Smooth muscle cell (in vitro differentiated cells): ENCODE measurements around the gene PTPRD. TPM values are rescaled to one million over a fixed set of nuclear protein-coding genes. Genes with fewer than 3 reads are reported as not detected.

Experiments used
- DNase-seq: peaks from one replicate; lab custom pipeline; 2025; ENCODE audit not compliant: unreplicated experiment; lab: John Stamatoyannopoulos, UW
- H2AFZ ChIP-seq: fragments of 200-600 bp; sonication (generic); 2 replicates; pipeline ENCODE4 v1.6.0; 2016; ENCODE audit warnings: antibody characterized with exemption, low read depth, mild to moderate bottlenecking
- H3F3A ChIP-seq: fragments of 200-600 bp; sonication (generic); 2 replicates; pipeline ENCODE4 v1.6.0; 2017; ENCODE audit warnings: antibody characterized with exemption, low read depth
- H3K27ac ChIP-seq: fragments of 200-600 bp; sonication (generic); 2 replicates; pipeline ENCODE4 v1.5.1; 2016; ENCODE audit warnings: low read depth, mild to moderate bottlenecking
- H3K27me3 ChIP-seq: fragments of 200-600 bp; sonication (generic); 2 replicates; pipeline ENCODE4 v1.6.1; 2016; ENCODE audit warnings: low read depth, mild to moderate bottlenecking
- H3K36me3 ChIP-seq: fragments of 200-600 bp; sonication (generic); 2 replicates; pipeline ENCODE4 v1.5.1; 2016; ENCODE audit warnings: low read depth
- H3K4me1 ChIP-seq: fragments of 200-600 bp; sonication (generic); 2 replicates; pipeline ENCODE4 v1.5.1; 2016; ENCODE audit warnings: low read depth
- H3K4me2 ChIP-seq: fragments of 200-600 bp; sonication (generic); 2 replicates; pipeline ENCODE4 v1.6.0; 2016; ENCODE audit warnings: mild to moderate bottlenecking
- H3K4me3 ChIP-seq: fragments of 200-600 bp; sonication (generic); 2 replicates; pipeline ENCODE4 v1.5.1; 2016; ENCODE audit warnings: mild to moderate bottlenecking
- H3K79me2 ChIP-seq: fragments of 200-600 bp; sonication (generic); 2 replicates; pipeline ENCODE4 v1.6.0; 2016; ENCODE audit warnings: low read depth, mild to moderate bottlenecking
- H3K9ac ChIP-seq: fragments of 200-600 bp; sonication (generic); 2 replicates; pipeline ENCODE4 v1.6.0; 2016; ENCODE audit warnings: low read depth
- H3K9me3 ChIP-seq: fragments of 200-600 bp; sonication (generic); replicated peaks from 2 replicates; pipeline ENCODE4 v1.5.1; 2016; ENCODE audit warnings: low read depth
- H4K20me1 ChIP-seq: fragments of 200-600 bp; sonication (generic); 2 replicates; pipeline ENCODE4 v1.6.0; 2016; ENCODE audit warnings: low read depth
- CTCF ChIP-seq: fragments of 200-600 bp; sonication (generic); IDR thresholded peaks from 2 replicates; pipeline ENCODE4 v1.5.1; 2017; ENCODE audit warnings: borderline replicate concordance, mild to moderate bottlenecking, antibody characterized with exemption; ENCODE audit not compliant: insufficient read depth, poor library complexity, severe bottlenecking
- WGBS: methylation state at CpG from one replicate; pipeline ENCODE4 v1.1.7; 2016; ENCODE audit warnings: low lambda C conversion rate; 5-methylcytosine and 5-hydroxymethylcytosine counted together
- polyA plus RNA-seq: library from polyadenylated mRNA; unstranded; fragments of >200 nt; fragmentation: Nextera tagmentation; extraction: Ambion mirVana; gene quantifications from 2 replicates; pipeline ENCODE4 v1.2.1, GENCODE V29; 2016
- total RNA-seq: library from RNA; depleted of rRNA; stranded (reverse); fragments of >200 nt; gene quantifications from 2 replicates; pipeline ENCODE4 v1.2.3, GENCODE V29; 2014

The PTPRD gene
- total and polyA plus RNA-seq, 2 experiments from 2014 or later, result 6.5 to 61.0 TPM

GRCh38 chr9:8332331-8332650 lies 2280.5 kb downstream of the PTPRD start:
- no peaks in the 10 kb centered on the region for H3K27me3 ChIP-seq
- H4K20me1 ChIP-seq, result no peaks in the 10 kb centered on the region
- no peaks in the 10 kb centered on the region for H3K36me3 ChIP-seq
- H3K9ac ChIP-seq, result no peak overlapping the region
- H3K9me3 ChIP-seq, result no peaks in the 10 kb centered on the region
- H3K27ac ChIP-seq, result peak overlapping the region; percentile 34
- 25% methylated on average over 2 of the region's 2 CpGs for WGBS
- H3F3A ChIP-seq, result no peaks in the 10 kb centered on the region
- no peak for DNase-seq
- H2AFZ ChIP-seq, result no peak overlapping the region
- H3K79me2 ChIP-seq, result no peaks in the 10 kb centered on the region
- no peak overlapping the region for H3K4me3 ChIP-seq
- TF ChIP-seq CTCF, result no peak
- peak overlapping the region; percentile 23 for H3K4me2 ChIP-seq
- H3K4me1 ChIP-seq, result no peaks in the 10 kb centered on the region

- Histone ChIP-seq H3K9me3 (no peaks in the 10 kb centered on the region), H3K4me3 (no peak overlapping the region), H4K20me1 (no peaks in the 10 kb centered on the region), H2AFZ (no peak overlapping the region), H3K4me2 (no peak overlapping the region), H3K9ac (no peak overlapping the region), H3K36me3 (no peaks in the 10 kb centered on the region), H3K4me1 (no peaks in the 10 kb centered on the region), H3K79me2 (no peaks in the 10 kb centered on the region), H3F3A (no peaks in the 10 kb centered on the region), H3K27me3 (no peaks in the 10 kb centered on the region), H3K27ac (no peak overlapping the region)
- TF ChIP-seq CTCF, result no peak
- no peak for DNase-seq
- WGBS, result 83% methylated on average over 15 of the region's 15 CpGs
Observed at GRCh38 chr9:8331507-8332330, 2281.1 kb downstream of the PTPRD start.

- H3F3A ChIP-seq, result no peaks in the 10 kb centered on the region
- no peak overlapping the region for H2AFZ ChIP-seq
- H3K9ac ChIP-seq, result no peak overlapping the region
- H3K9me3 ChIP-seq, result no peaks in the 10 kb centered on the region
- H4K20me1 ChIP-seq, result no peaks in the 10 kb centered on the region
- no peak for DNase-seq
- 86% methylated on average over 13 of the region's 13 CpGs for WGBS
- H3K27ac ChIP-seq, result no peak overlapping the region
- no peak for TF ChIP-seq CTCF
- H3K4me3 ChIP-seq, result no peak overlapping the region
- no peaks in the 10 kb centered on the region for H3K36me3 ChIP-seq
- no peaks in the 10 kb centered on the region for H3K27me3 ChIP-seq
- H3K4me1 ChIP-seq, result no peaks in the 10 kb centered on the region
- H3K79me2 ChIP-seq, result no peaks in the 10 kb centered on the region
- H3K4me2 ChIP-seq, result no peak overlapping the region
Observed at GRCh38 chr9:8329561-8330283, 2283.1 kb downstream of the PTPRD start.

GRCh38 chr9:8315211-8315610 lies 2297.6 kb downstream of the PTPRD start:
- H3K27ac ChIP-seq, result no peak overlapping the region
- H3K4me1 ChIP-seq, result no peaks in the 10 kb centered on the region
- H3K4me2 ChIP-seq, result no peak overlapping the region
- H3K9ac ChIP-seq, result no peak overlapping the region
- H3K36me3 ChIP-seq, result no peaks in the 10 kb centered on the region
- no peaks in the 10 kb centered on the region for H3F3A ChIP-seq
- H4K20me1 ChIP-seq, result no peaks in the 10 kb centered on the region
- H3K9me3 ChIP-seq, result no peaks in the 10 kb centered on the region
- 93% methylated on average over 5 of the region's 5 CpGs for WGBS
- no peaks in the 10 kb centered on the region for H3K27me3 ChIP-seq
- DNase-seq, result no peak
- no peak overlapping the region for H2AFZ ChIP-seq
- TF ChIP-seq CTCF, result no peak
- H3K4me3 ChIP-seq, result no peak overlapping the region
- no peaks in the 10 kb centered on the region for H3K79me2 ChIP-seq
